HEK293 (cell line): ENCODE data around the gene PDZD2.

ENCODE experiments used
- KLF16 ChIP-seq: fragments of 450-650 bp; formaldehyde crosslinking; IDR thresholded peaks from 2 replicates; pipeline ENCODE4 v1.5.1; 2017; ENCODE audit warnings: missing biosample characterization, missing genetic modification characterization
- MZF1 ChIP-seq: fragments of 450-650 bp; formaldehyde crosslinking; IDR thresholded peaks from 2 replicates; pipeline ENCODE4 v1.5.1; 2017; ENCODE audit warnings: missing biosample characterization, missing genetic modification characterization, borderline replicate concordance
- ZBTB8A ChIP-seq: fragments of 450-650 bp; formaldehyde crosslinking; IDR thresholded peaks from 2 replicates; pipeline ENCODE4 v1.5.1; 2016; ENCODE audit warnings: missing biosample characterization, missing genetic modification characterization
- ZNF2 ChIP-seq: fragments of 450-650 bp; formaldehyde crosslinking; IDR thresholded peaks from 2 replicates; pipeline ENCODE4 v1.5.1; 2016; ENCODE audit warnings: missing biosample characterization, missing genetic modification characterization
- ZNF23 ChIP-seq: fragments of 450-650 bp; formaldehyde crosslinking; IDR thresholded peaks from 2 replicates; pipeline ENCODE4 v1.5.1; 2016; ENCODE audit warnings: missing biosample characterization, missing genetic modification characterization, borderline replicate concordance
- ZNF274 ChIP-seq, 2 experiments: fragments of 200-500 bp in 1 of 2; fragments of 450-650 bp in 1 of 2; sonication (Bioruptor generic) in 1 of 2; formaldehyde crosslinking in 1 of 2; IDR thresholded peaks; 2 replicates each; pipeline versions ENCODE4 v1.5.1 to v1.6.1; 2014 to 2016; ENCODE audit warnings: borderline replicate concordance in 1 of 2, inconsistent platforms in 1 of 2, low read length in 1 of 2, missing biosample characterization in 1 of 2, missing genetic modification characterization in 1 of 2
- ZNF350 ChIP-seq: fragments of 450-650 bp; formaldehyde crosslinking; IDR thresholded peaks from 2 replicates; pipeline ENCODE4 v1.5.0; 2017; ENCODE audit warnings: missing biosample characterization, mild to moderate bottlenecking, missing genetic modification characterization
- ZNF423 ChIP-seq: fragments of 450-650 bp; formaldehyde crosslinking; IDR thresholded peaks from 2 replicates; pipeline ENCODE4 v1.5.1; 2016; ENCODE audit warnings: missing biosample characterization, missing genetic modification characterization
- ZNF558 ChIP-seq: fragments of 450-650 bp; formaldehyde crosslinking; IDR thresholded peaks from 2 replicates; pipeline ENCODE4 v1.5.1; 2016; ENCODE audit warnings: missing biosample characterization, missing genetic modification characterization
- ZNF707 ChIP-seq: fragments of 450-650 bp; formaldehyde crosslinking; IDR thresholded peaks from 2 replicates; pipeline ENCODE4 v1.5.1; 2016; ENCODE audit warnings: missing biosample characterization, missing genetic modification characterization
- TF ChIP-seq, protein P1 (sequence below): fragments of 450-650 bp; formaldehyde crosslinking; IDR thresholded peaks from 2 replicates; pipeline ENCODE4 v1.5.1; 2016; ENCODE audit warnings: missing biosample characterization, missing genetic modification characterization
- TF ChIP-seq, protein P2 (sequence below): fragments of 450-650 bp; formaldehyde crosslinking; optimal IDR thresholded peaks from 2 replicates; pipeline ENCODE3; 2016; ENCODE audit warnings: missing biosample characterization, mild to moderate bottlenecking, missing genetic modification characterization
- TF ChIP-seq, protein P3 (sequence below): fragments of 450-650 bp; formaldehyde crosslinking; IDR thresholded peaks from 2 replicates; pipeline ENCODE4 v1.5.1; 2017; ENCODE audit warnings: missing biosample characterization, missing genetic modification characterization
- TF ChIP-seq, protein P4 (sequence below): fragments of 450-650 bp; formaldehyde crosslinking; IDR thresholded peaks from 2 replicates; pipeline ENCODE4 v1.5.1; 2016; ENCODE audit warnings: missing biosample characterization, missing genetic modification characterization

DNA sequence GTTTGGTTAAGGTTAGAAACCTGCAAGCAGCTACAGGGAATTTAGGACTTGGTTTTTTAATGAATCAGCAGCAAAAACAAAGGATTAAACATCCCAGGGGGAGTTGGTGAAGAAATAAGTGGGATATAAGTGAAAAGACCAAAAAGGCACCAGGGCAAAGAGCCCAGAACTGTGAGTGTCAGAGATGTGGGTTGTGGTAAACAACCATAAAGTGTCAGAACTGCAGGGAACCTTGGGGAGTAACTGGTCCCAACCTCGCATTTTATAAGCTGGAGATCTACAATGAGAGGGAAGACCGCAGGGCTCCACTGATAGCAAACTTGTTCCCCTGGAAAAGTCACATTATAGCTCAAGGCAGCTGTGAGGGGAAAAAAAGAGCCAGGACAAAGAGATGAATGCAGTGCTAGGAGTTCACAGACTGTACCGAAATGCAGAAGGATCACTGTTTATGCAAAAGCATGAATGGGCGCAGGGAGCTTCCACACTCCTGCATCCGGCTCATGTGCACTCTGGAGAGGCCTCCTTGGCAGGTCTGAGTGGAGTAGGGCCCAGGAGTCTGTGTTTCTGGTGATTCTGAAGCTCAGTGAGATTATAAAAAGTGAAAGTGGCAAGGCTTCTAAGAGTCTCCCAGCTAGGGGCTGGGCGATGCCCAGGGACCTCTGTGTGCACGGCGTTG lies 378.9 kb downstream of the PDZD2 start:
- TF ChIP-seq, protein P1, sequence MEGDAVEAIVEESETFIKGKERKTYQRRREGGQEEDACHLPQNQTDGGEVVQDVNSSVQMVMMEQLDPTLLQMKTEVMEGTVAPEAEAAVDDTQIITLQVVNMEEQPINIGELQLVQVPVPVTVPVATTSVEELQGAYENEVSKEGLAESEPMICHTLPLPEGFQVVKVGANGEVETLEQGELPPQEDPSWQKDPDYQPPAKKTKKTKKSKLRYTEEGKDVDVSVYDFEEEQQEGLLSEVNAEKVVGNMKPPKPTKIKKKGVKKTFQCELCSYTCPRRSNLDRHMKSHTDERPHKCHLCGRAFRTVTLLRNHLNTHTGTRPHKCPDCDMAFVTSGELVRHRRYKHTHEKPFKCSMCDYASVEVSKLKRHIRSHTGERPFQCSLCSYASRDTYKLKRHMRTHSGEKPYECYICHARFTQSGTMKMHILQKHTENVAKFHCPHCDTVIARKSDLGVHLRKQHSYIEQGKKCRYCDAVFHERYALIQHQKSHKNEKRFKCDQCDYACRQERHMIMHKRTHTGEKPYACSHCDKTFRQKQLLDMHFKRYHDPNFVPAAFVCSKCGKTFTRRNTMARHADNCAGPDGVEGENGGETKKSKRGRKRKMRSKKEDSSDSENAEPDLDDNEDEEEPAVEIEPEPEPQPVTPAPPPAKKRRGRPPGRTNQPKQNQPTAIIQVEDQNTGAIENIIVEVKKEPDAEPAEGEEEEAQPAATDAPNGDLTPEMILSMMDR = no peak
- TF ChIP-seq, protein P2, sequence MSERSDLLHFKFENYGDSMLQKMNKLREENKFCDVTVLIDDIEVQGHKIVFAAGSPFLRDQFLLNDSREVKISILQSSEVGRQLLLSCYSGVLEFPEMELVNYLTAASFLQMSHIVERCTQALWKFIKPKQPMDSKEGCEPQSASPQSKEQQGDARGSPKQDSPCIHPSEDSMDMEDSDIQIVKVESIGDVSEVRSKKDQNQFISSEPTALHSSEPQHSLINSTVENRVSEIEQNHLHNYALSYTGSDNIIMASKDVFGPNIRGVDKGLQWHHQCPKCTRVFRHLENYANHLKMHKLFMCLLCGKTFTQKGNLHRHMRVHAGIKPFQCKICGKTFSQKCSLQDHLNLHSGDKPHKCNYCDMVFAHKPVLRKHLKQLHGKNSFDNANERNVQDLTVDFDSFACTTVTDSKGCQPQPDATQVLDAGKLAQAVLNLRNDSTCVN = no peak
- TF ChIP-seq ZNF707 (tag by site-specific recombination) = no peak
- TF ChIP-seq, protein P3, sequence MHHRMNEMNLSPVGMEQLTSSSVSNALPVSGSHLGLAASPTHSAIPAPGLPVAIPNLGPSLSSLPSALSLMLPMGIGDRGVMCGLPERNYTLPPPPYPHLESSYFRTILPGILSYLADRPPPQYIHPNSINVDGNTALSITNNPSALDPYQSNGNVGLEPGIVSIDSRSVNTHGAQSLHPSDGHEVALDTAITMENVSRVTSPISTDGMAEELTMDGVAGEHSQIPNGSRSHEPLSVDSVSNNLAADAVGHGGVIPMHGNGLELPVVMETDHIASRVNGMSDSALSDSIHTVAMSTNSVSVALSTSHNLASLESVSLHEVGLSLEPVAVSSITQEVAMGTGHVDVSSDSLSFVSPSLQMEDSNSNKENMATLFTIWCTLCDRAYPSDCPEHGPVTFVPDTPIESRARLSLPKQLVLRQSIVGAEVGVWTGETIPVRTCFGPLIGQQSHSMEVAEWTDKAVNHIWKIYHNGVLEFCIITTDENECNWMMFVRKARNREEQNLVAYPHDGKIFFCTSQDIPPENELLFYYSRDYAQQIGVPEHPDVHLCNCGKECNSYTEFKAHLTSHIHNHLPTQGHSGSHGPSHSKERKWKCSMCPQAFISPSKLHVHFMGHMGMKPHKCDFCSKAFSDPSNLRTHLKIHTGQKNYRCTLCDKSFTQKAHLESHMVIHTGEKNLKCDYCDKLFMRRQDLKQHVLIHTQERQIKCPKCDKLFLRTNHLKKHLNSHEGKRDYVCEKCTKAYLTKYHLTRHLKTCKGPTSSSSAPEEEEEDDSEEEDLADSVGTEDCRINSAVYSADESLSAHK = no peak
- TF ChIP-seq, protein P4, sequence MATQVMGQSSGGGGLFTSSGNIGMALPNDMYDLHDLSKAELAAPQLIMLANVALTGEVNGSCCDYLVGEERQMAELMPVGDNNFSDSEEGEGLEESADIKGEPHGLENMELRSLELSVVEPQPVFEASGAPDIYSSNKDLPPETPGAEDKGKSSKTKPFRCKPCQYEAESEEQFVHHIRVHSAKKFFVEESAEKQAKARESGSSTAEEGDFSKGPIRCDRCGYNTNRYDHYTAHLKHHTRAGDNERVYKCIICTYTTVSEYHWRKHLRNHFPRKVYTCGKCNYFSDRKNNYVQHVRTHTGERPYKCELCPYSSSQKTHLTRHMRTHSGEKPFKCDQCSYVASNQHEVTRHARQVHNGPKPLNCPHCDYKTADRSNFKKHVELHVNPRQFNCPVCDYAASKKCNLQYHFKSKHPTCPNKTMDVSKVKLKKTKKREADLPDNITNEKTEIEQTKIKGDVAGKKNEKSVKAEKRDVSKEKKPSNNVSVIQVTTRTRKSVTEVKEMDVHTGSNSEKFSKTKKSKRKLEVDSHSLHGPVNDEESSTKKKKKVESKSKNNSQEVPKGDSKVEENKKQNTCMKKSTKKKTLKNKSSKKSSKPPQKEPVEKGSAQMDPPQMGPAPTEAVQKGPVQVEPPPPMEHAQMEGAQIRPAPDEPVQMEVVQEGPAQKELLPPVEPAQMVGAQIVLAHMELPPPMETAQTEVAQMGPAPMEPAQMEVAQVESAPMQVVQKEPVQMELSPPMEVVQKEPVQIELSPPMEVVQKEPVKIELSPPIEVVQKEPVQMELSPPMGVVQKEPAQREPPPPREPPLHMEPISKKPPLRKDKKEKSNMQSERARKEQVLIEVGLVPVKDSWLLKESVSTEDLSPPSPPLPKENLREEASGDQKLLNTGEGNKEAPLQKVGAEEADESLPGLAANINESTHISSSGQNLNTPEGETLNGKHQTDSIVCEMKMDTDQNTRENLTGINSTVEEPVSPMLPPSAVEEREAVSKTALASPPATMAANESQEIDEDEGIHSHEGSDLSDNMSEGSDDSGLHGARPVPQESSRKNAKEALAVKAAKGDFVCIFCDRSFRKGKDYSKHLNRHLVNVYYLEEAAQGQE = no peak
- no peak for TF ChIP-seq ZNF23 (tag by site-specific recombination)
- TF ChIP-seq ZNF350 (tag by site-specific recombination) = no peak
- no peak for TF ChIP-seq KLF16 (tag by site-specific recombination)
- TF ChIP-seq ZNF558 (tag by site-specific recombination) = no peak
- TF ChIP-seq ZNF2 (tag by site-specific recombination) = no peak
- no peak for TF ChIP-seq ZNF274 (IDR thresholded peaks at IDR 0.05; ENCODE audit: low read length)
- no peak for TF ChIP-seq ZNF274 (tag by site-specific recombination; IDR thresholded peaks at IDR 0.05; ENCODE audit: borderline replicate concordance)
- TF ChIP-seq ZBTB8A (tag by site-specific recombination) = no peak
- TF ChIP-seq MZF1 (tag by site-specific recombination) = no peak
- no peak for TF ChIP-seq ZNF423 (tag by site-specific recombination)
